HL-60/S4 treated with retinoic acid at 250 ng/mL for 4 days and 3 days (cell line): Measurements from ENCODE around the gene INTS14.
"Not testable (repeated sequence)": the region's sequence is repeated elsewhere in the genome, so short reads cannot be mapped to it uniquely, and the experiment has no call there.

Source experiments
- in situ Hi-C: fragments of 300-500 bp; cut with MboI; formaldehyde crosslinking; loops from 2 replicates; pipeline ENCODE4 v1.7.0; 2022; ENCODE audit warnings: low sequenced_read_pairs

Gene INTS14

GRCh38 chr15:65632780-65633375, 21.9 kb upstream of the INTS14 start:
- in situ Hi-C loops: loop anchor here (25.0 kb wide), 1 partner anchor 454 kb away; no protein-coding TSS in a partner anchor

GRCh38 chr15:65631503-65631902, 20.6 kb upstream of the INTS14 start:
- in situ Hi-C loops: loop anchor here (25.0 kb wide), 1 partner anchor 456 kb away; no protein-coding TSS in a partner anchor

GRCh38 chr15:65630760-65631159, 19.8 kb upstream of the INTS14 start:
- in situ Hi-C loops: loop anchor here (25.0 kb wide), 1 partner anchor 457 kb away; no protein-coding TSS in a partner anchor

- in situ Hi-C loops: loop anchor here (25.0 kb wide), 1 partner anchor 458 kb away; no protein-coding TSS in a partner anchor
These were observed 18.6 kb upstream of the INTS14 start for GRCh38 chr15:65629548-65629947.

GRCh38 chr15:65626856-65627255, 15.9 kb upstream of the INTS14 start:
- in situ Hi-C loops: loop anchor here (25.0 kb wide), 1 partner anchor 460 kb away; no protein-coding TSS in a partner anchor

GRCh38 chr15:65623103-65623502, 12.2 kb upstream of the INTS14 start:
- in situ Hi-C loops: no loop called here

- in situ Hi-C loops: no loop called here
These were observed 10.7 kb upstream of the INTS14 start, which contains the start of gene SLC24A1 for GRCh38 chr15:65621638-65622037. Gene SLC24A1, plus strand, starts transcription at chr15:65621938. Its CDS starts 2,143 bp downstream, at chr15:65624081.

- in situ Hi-C loops: no loop called here
These were observed 9.9 kb upstream of the INTS14 start for GRCh38 chr15:65620833-65621232.

- in situ Hi-C loops: no loop called here
These were observed 8.8 kb upstream of the INTS14 start for GRCh38 chr15:65619626-65620290.

GRCh38 chr15:65618560-65619109, 7.7 kb upstream of the INTS14 start:
- in situ Hi-C loops: no loop called here

- in situ Hi-C loops: not testable (repeated sequence)
These were observed 5.0 kb upstream of the INTS14 start for GRCh38 chr15:65615887-65616286.

GRCh38 chr15:65612949-65613744, 2.2 kb upstream of the INTS14 start:
- in situ Hi-C loops: no loop called here

- in situ Hi-C loops: no loop called here
These were observed 1.6 kb upstream of the INTS14 start for GRCh38 chr15:65612616-65612946.

GRCh38 chr15:65611888-65612615, 1.1 kb upstream of the INTS14 start:
- in situ Hi-C loops: no loop called here

- in situ Hi-C loops: no loop called here
These were observed 7.4 kb downstream of the INTS14 start for GRCh38 chr15:65603559-65603958.

- in situ Hi-C loops: no loop called here
These were observed 7.8 kb downstream of the INTS14 start for GRCh38 chr15:65603134-65603533.

GRCh38 chr15:65599677-65600076, 11.3 kb downstream of the INTS14 start:
- in situ Hi-C loops: no loop called here

- in situ Hi-C loops: no loop called here
These were observed 12.5 kb downstream of the INTS14 start for GRCh38 chr15:65598468-65598867.

GRCh38 chr15:65595960-65596359, 15.0 kb downstream of the INTS14 start:
- in situ Hi-C loops: no loop called here

- in situ Hi-C loops: no loop called here
These were observed 23.8 kb downstream of the INTS14 start for GRCh38 chr15:65587094-65587493.

GRCh38 chr15:65584241-65584640, 26.7 kb downstream of the INTS14 start:
- in situ Hi-C loops: no loop called here
